Transverse colon (tissue), 4 donors: ENCODE results near the gene ALDH3B1. TPM values are rescaled to one million over a fixed set of nuclear protein-coding genes. Genes with fewer than 3 reads are reported as not detected.

Experiments
- DNase-seq: peaks from one replicate; pipeline ENCODE4 v3.0.0-alpha.2; 2019
- H3K27ac ChIP-seq, 4 donors: fragments of 200-600 bp; sonication (generic); 2 replicates each; pipeline ENCODE4 v1.5.1; 2016 to 2018; ENCODE audit warnings: inconsistent platforms in 4 of 4
- H3K27me3 ChIP-seq: fragments of 200-600 bp; sonication (generic); 2 replicates; pipeline ENCODE4 v1.5.1; 2017; ENCODE audit warnings: inconsistent platforms
- H3K36me3 ChIP-seq, 4 donors: fragments of 200-600 bp; sonication (generic); 2 replicates each; pipeline ENCODE4 v1.5.1; 2017 to 2019; ENCODE audit warnings: inconsistent platforms in 4 of 4
- H3K4me1 ChIP-seq, 4 donors: fragments of 200-600 bp; sonication (generic); 2 replicates each; pipeline ENCODE4 v1.5.1; 2017 to 2020; ENCODE audit warnings: inconsistent platforms in 4 of 4
- H3K4me3 ChIP-seq, 4 donors: fragments of 200-600 bp; sonication (generic); 1 replicate in 1 of 4; 2 replicates in 3 of 4; pipeline versions ENCODE4 v1.5.1 to v1.6.1; 2017 to 2019; ENCODE audit warnings: inconsistent platforms in 4 of 4
- H3K9me3 ChIP-seq, 2 donors: fragments of 200-600 bp; sonication (generic); 2 replicates each; pipeline ENCODE4 v1.5.1; 2017 to 2019; ENCODE audit warnings: inconsistent platforms in 2 of 2
- CTCF ChIP-seq, 5 experiments: fragments of 200-600 bp in 3 of 5; fragments of 450-650 bp in 2 of 5; sonication (generic) in 3 of 5; IDR thresholded peaks; 1 replicate in 2 of 5; 2 replicates in 3 of 5; pipeline ENCODE4 v1.5.1; 2016 to 2017; ENCODE audit warnings: antibody characterized with exemption in 5 of 5, inconsistent platforms in 3 of 5, mild to moderate bottlenecking in 2 of 5, moderate library complexity in 1 of 5
- EP300 ChIP-seq: sonication (generic); formaldehyde crosslinking; IDR thresholded peaks from one replicate; pipeline ENCODE4 v1.6.1; 2017; ENCODE audit warnings: antibody characterized with exemption, low read depth
- POLR2A ChIP-seq: fragments of 450-650 bp; IDR thresholded peaks from one replicate; pipeline ENCODE4 v1.6.1; 2016; ENCODE audit warnings: antibody characterized with exemption, mild to moderate bottlenecking, moderate library complexity
- POLR2AphosphoS5 ChIP-seq, 3 donors: sonication (generic); formaldehyde crosslinking; IDR thresholded peaks; one replicate each; pipeline ENCODE4 v1.6.1; 2016; ENCODE audit warnings: antibody characterized with exemption in 3 of 3
- WGBS, 2 donors: methylation state at CpG; one replicate each; pipeline ENCODE4 v1.1.5; 2018; ENCODE audit warnings: low coverage in 1 of 2; 5-methylcytosine and 5-hydroxymethylcytosine counted together
- in situ Hi-C, 4 donors: fragments of 200-750 bp; cut with MboI; loops; one replicate each; pipeline versions ENCODE4 v1.15.0 to v1.15.1; 2017; ENCODE audit warnings: low sequenced_read_pairs in 3 of 4, low pct_ligation_motif_present in 1 of 4, low pct_unique_long_range_greater_than_20kb in 1 of 4
- intact Hi-C: fragments of 100-400 bp; cut with DNase I; formaldehyde crosslinking; loops from one replicate; pipeline ENCODE4 v1.15.1; 2023; ENCODE audit warnings: low total_unique reads
- total RNA-seq, 4 donors: library from RNA; depleted of rRNA; stranded (reverse); fragments of >200 nt; gene quantifications; one replicate each; pipeline ENCODE4 v1.1.0, GENCODE V29; 2016

ALDH3B1 gene
- total RNA-seq, 4 donors from 2014 or later: 12.1 to 14.9 (median 13.5) TPM

- peaks cover 0 to 29% (median 9%) of the 10 kb centered on the region in 4 donors for H3K36me3 ChIP-seq
Observed at GRCh38 chr11:68049509-68050370, 39.6 kb downstream of the ALDH3B1 start.

DNA sequence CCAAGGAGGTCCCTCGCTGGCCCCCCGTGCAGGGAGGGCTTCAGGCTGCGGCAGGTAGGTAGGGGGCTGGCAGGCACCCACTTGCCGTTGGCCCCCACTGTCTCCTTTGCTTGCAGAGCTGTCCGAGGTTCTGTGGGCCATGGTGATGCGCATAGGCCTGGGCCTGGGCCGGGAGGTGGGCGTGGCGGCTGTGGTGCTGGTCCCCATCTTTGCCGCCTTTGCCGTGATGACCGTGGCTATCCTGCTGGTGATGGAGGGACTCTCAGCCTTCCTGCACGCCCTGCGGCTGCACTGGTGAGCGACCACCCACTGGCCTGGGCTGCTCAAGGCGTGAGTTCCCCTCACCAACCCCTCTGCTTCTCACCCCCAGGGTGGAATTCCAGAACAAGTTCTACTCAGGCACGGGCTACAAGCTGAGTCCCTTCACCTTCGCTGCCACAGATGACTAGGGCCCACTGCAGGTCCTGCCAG, 40.3 kb downstream of the ALDH3B1 start:
- in situ Hi-C loops (no loop called here), intact Hi-C loops (no loop called here)

More at GRCh38 chr11:68049509-68050370, 39.6 kb downstream of the ALDH3B1 start:
- TF ChIP-seq EP300 (no peak), CTCF (IDR thresholded peaks at IDR 0.05) (no peak), POLR2A (no peak), POLR2AphosphoS5 (IDR thresholded peaks at IDR 0.05) (no peak)
- no peak overlapping the region for H3K27ac ChIP-seq
- no peaks in the 10 kb centered on the region for H3K4me1 ChIP-seq
- WGBS, 2 donors: 94% methylated on average over 28 of the region's 40 CpGs; no CpG with 5 or more reads in 1 of the 2 donors
- no peak for DNase-seq
- H3K27me3 ChIP-seq: no peaks in the 10 kb centered on the region
- H3K4me3 ChIP-seq: no peak overlapping the region
- H3K9me3 ChIP-seq: no peaks in the 10 kb centered on the region
- intact Hi-C loops: no loop called here
- in situ Hi-C loops: no loop called here

DNA sequence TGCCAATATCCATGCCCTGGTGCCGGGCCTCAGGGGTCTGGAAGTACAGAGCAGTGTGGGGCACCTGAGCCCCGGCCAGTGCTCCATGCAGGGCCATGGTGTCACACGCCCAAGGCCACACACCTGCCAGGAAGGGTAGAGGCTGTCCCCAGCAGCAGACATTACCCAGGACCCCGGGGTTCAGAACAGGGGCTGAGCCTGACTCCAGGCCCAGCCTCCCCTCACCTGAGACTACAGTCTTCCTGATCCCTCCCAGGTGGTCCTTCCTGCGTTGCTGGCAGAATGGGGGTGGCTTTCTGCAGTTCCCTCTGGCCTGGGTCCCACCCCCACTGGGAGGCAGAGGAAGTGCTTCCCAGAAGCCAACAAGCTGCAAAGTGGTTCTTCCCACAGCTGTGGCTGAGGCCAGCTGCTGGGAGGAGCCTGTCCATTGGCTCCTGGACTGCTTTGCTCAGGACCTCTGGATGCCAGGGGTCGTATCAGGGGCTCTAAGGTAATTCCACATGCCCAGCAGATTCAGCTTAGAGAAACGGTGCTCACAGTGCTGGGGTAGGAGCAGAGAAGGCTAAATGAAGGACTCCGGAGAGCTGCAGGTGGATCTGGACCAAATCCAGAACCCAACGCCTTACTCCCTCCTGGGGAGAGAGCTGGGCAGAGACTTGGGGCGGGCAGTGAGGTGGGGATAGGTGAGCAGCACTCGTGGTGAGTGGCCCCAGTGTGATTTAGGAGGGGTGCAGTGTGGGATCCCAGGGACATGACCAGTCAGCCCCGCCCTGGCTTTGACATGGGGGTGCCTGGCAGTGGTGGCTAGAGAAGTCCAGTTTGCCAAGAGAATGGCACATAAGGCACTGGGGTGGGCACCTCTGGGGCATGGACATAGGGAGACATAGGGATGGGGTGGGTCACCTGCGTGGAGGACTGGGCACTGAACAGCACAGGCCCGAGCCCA, 41.3 kb downstream of the ALDH3B1 start:
- no peaks in the 10 kb centered on the region for H3K4me1 ChIP-seq
- in situ Hi-C loops (no loop called here), intact Hi-C loops (no loop called here)
- no peaks in the 10 kb centered on the region for H3K27me3 ChIP-seq
- peak in 1 of 3 donors; percentile 1 for TF ChIP-seq POLR2AphosphoS5 (IDR thresholded peaks at IDR 0.05)
- TF ChIP-seq POLR2A: no peak
- H3K27ac ChIP-seq: no peak overlapping the region
- H3K4me3 ChIP-seq: no peak overlapping the region
- no peak for DNase-seq
- 87% methylated on average over 13 of the region's 14 CpGs; no CpG with 5 or more reads in 1 of the 2 donors for WGBS, 2 donors
- H3K36me3 ChIP-seq: peaks cover 0 to 29% (median 8%) of the 10 kb centered on the region in 4 donors
- no peaks in the 10 kb centered on the region for H3K9me3 ChIP-seq

More for the DNA sequence above, 40.3 kb downstream of the ALDH3B1 start:
- H3K27ac ChIP-seq: no peak overlapping the region
- 95% methylated on average over 18 of the region's 18 CpGs; no CpG with 5 or more reads in 1 of the 2 donors for WGBS, 2 donors
- H3K27me3 ChIP-seq: no peaks in the 10 kb centered on the region
- H3K9me3 ChIP-seq: no peaks in the 10 kb centered on the region
- no peaks in the 10 kb centered on the region for H3K4me1 ChIP-seq
- DNase-seq: no peak
- H3K4me3 ChIP-seq: no peak overlapping the region
- no peak for TF ChIP-seq CTCF (IDR thresholded peaks at IDR 0.05)
- TF ChIP-seq POLR2AphosphoS5 (IDR thresholded peaks at IDR 0.05): no peak
- no peak for TF ChIP-seq POLR2A
- TF ChIP-seq EP300: no peak
- peaks cover 0 to 29% (median 8%) of the 10 kb centered on the region in 4 donors for H3K36me3 ChIP-seq

GRCh38 chr11:68052137-68052873, 42.2 kb downstream of the ALDH3B1 start:
- H3K4me1 ChIP-seq: no peaks in the 10 kb centered on the region
- in situ Hi-C loops (no loop called here), intact Hi-C loops (no loop called here)
- WGBS, 2 donors: 85% methylated on average over 15 of the region's 15 CpGs; no CpG with 5 or more reads in 1 of the 2 donors
- H3K4me3 ChIP-seq: no peak overlapping the region
- H3K27me3 ChIP-seq: no peaks in the 10 kb centered on the region
- H3K36me3 ChIP-seq: peaks cover 0 to 29% (median 8%) of the 10 kb centered on the region in 4 donors
- no peak overlapping the region for H3K27ac ChIP-seq
- H3K9me3 ChIP-seq: no peaks in the 10 kb centered on the region
- TF ChIP-seq CTCF (IDR thresholded peaks at IDR 0.05): no peak
- TF ChIP-seq EP300: no peak
- TF ChIP-seq POLR2AphosphoS5 (IDR thresholded peaks at IDR 0.05): peak in 1 of 3 donors; percentile 4
- TF ChIP-seq POLR2A: no peak
- DNase-seq: no peak
